GM15510 (cell line): ENCODE results near the gene SLC36A3.

Experiments used
- POLR2A ChIP-seq: IDR thresholded peaks from 3 replicates; pipeline ENCODE4 v1.6.1; 2011; ENCODE audit warnings: borderline replicate concordance; ENCODE audit not compliant: insufficient read length; ENCODE audit errors: extremely low read depth

The SLC36A3 gene

GRCh38 chr5:151239237-151239861 is 64.2 kb downstream of the SLC36A3 start:
- no peak for TF ChIP-seq POLR2A

- no peak for TF ChIP-seq POLR2A
Observed at GRCh38 chr5:151238303-151238741, 65.2 kb downstream of the SLC36A3 start.

- no peak for TF ChIP-seq POLR2A
Observed at GRCh38 chr5:151237685-151238084, 65.9 kb downstream of the SLC36A3 start.

- TF ChIP-seq POLR2A: no peak
Observed at GRCh38 chr5:151236888-151237287, 66.7 kb downstream of the SLC36A3 start.

- peak; percentile 43 for TF ChIP-seq POLR2A
Observed at GRCh38 chr5:151234476-151235238, 68.9 kb downstream of the SLC36A3 start.

GRCh38 chr5:151233616-151234085 is 69.9 kb downstream of the SLC36A3 start:
- peak; percentile 21 for TF ChIP-seq POLR2A

- no peak for TF ChIP-seq POLR2A
Observed at GRCh38 chr5:151231359-151231758, 72.2 kb downstream of the SLC36A3 start.

- no peak for TF ChIP-seq POLR2A
Observed at GRCh38 chr5:151230048-151230680, 73.4 kb downstream of the SLC36A3 start.

GRCh38 chr5:151228986-151229385 is 74.6 kb downstream of the SLC36A3 start:
- no peak for TF ChIP-seq POLR2A

- no peak for TF ChIP-seq POLR2A
Observed at GRCh38 chr5:151227918-151228447, 75.6 kb downstream of the SLC36A3 start.
